ENCODE data around the gene MTHFD2. TPM values are rescaled to one million over a fixed set of nuclear protein-coding genes. Genes with fewer than 3 reads are reported as not detected.

MTHFD2 gene
- total RNA-seq, 5 donors from 2014 or later (not counting 1 experiment from before 2014, with no cell fraction given) = 26.3 to 59.3 (median 47.9) TPM

GRCh38 chr2:74221604-74222299 is 23.3 kb downstream of the MTHFD2 start:
- no peaks in the 10 kb centered on the region for H3K9me3 Mint-ChIP-seq
- no peaks in the 10 kb centered on the region for H3K27me3 Mint-ChIP-seq
- DNase-seq (no peak), ATAC-seq (replicated peaks in 1 of 4) (no peak)
- no peaks in the 10 kb centered on the region for H3K4me1 Mint-ChIP-seq
- Histone ChIP-seq H3K9me3 (no peaks in the 10 kb centered on the region), H3K27ac (ENCODE audit: low read length) (no peak overlapping the region), H3K4me1 (ENCODE audit: control insufficient read depth in 1 of 2, extremely low read depth in 1 of 2, insufficient read depth in 2 of 2, low read length in 2 of 2) (no peaks in the 10 kb centered on the region), H3K36me3 (ENCODE audit: control insufficient read depth in 2 of 2, extremely low read depth in 1 of 2, insufficient read depth in 1 of 2, low read length in 1 of 2) (peaks cover 3 to 10% of the 10 kb centered on the region in 2 donors), H3K27me3 (replicated peaks in 1 of 2; ENCODE audit: control insufficient read depth in 2 of 2, extremely low read depth in 1 of 2, insufficient read depth in 2 of 2, low read length in 1 of 2) (no peaks in the 10 kb centered on the region), H3K4me3 (ENCODE audit: control insufficient read depth in 1 of 2, extremely low read depth in 1 of 2, low read length in 1 of 2) (no peak overlapping the region)
- no peak overlapping the region for H3K4me3 Mint-ChIP-seq
- 100% methylated on average over 1 of the region's 6 CpGs for WGBS (ENCODE audit: insufficient coverage)
- ChIA-PET POLR2A (no interaction called here), CTCF (no interaction called here)
- no peak overlapping the region for H3K27ac Mint-ChIP-seq
- H3K36me3 Mint-ChIP-seq = peaks cover 14% of the 10 kb centered on the region

- Mint-ChIP-seq H3K27me3 (no peaks in the 10 kb centered on the region), H3K4me1 (no peaks in the 10 kb centered on the region), H3K4me3 (no peak overlapping the region), H3K9me3 (no peaks in the 10 kb centered on the region), H3K27ac (no peak overlapping the region), H3K36me3 (peaks cover 14% of the 10 kb centered on the region)
- Histone ChIP-seq H3K36me3 (ENCODE audit: control insufficient read depth in 2 of 2, extremely low read depth in 1 of 2, insufficient read depth in 1 of 2, low read length in 1 of 2) (peaks cover 3 to 8% of the 10 kb centered on the region in 2 donors), H3K27me3 (replicated peaks in 1 of 2; ENCODE audit: control insufficient read depth in 2 of 2, extremely low read depth in 1 of 2, insufficient read depth in 2 of 2, low read length in 1 of 2) (no peaks in the 10 kb centered on the region), H3K9me3 (no peaks in the 10 kb centered on the region), H3K4me3 (ENCODE audit: control insufficient read depth in 1 of 2, extremely low read depth in 1 of 2, low read length in 1 of 2) (no peak overlapping the region), H3K27ac (ENCODE audit: low read length) (no peak overlapping the region), H3K4me1 (ENCODE audit: control insufficient read depth in 1 of 2, extremely low read depth in 1 of 2, insufficient read depth in 2 of 2, low read length in 2 of 2) (no peaks in the 10 kb centered on the region)
- ATAC-seq (replicated peaks in 1 of 4) (no peak), DNase-seq (no peak)
- ChIA-PET POLR2A (no interaction called here), CTCF (no interaction called here)
- WGBS (ENCODE audit: insufficient coverage) = 100% methylated on average over 4 of the region's 6 CpGs
These were observed 23.9 kb downstream of the MTHFD2 start for GRCh38 chr2:74222300-74222650.

DNA sequence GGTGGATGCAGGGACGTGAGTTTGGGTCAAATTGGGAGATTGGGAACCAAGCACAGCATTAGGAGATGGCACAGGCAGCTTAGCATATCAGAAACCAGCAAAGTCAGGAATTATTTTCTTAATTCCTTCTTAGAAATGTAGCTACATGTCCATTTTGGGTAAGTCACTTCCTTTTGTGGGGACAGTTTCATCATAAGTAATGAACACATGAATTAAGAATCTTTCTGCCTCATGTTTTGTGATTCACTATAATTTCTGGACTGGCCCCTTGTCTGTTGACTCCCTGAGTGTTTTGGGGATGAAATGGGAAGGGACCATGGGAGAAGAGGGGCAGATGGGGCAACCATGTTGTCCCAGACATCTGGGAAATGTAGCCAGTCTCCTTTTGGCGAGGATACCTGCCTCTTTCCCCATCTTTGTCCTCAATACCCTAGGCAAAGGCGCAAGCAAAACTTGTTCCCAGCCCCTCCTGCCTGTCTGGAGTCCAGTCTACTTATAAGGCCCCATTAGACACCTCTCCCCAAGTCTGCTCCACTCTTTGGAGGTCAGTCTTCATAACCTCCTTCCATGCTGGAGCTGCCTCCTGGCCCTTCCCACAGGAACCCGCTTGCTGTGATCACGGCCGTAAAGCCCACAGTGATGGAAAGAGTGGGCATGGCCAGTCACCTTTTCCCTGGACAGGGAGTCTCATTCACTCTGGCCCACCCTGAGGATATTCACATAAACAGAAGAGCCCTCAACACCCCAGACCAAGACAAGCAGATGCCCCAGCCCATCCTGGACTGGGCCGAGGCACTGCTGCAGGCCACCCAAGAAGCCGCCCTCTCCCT is 25.7 kb downstream of the MTHFD2 start:
- no peaks in the 10 kb centered on the region for H3K27me3 Mint-ChIP-seq
- H3K4me1 Mint-ChIP-seq = no peaks in the 10 kb centered on the region
- no peak overlapping the region for H3K4me3 ChIP-seq (ENCODE audit: control insufficient read depth in 1 of 2, extremely low read depth in 1 of 2, low read length in 1 of 2)
- CTCF ChIA-PET = no interaction called here
- H3K4me1 ChIP-seq (ENCODE audit: control insufficient read depth in 1 of 2, extremely low read depth in 1 of 2, insufficient read depth in 2 of 2, low read length in 2 of 2) = no peaks in the 10 kb centered on the region
- H3K27me3 ChIP-seq (replicated peaks in 1 of 2; ENCODE audit: control insufficient read depth in 2 of 2, extremely low read depth in 1 of 2, insufficient read depth in 2 of 2, low read length in 1 of 2) = no peaks in the 10 kb centered on the region
- no peaks in the 10 kb centered on the region for H3K9me3 ChIP-seq
- DNase-seq (no peak), ATAC-seq (replicated peaks in 1 of 4) (no peak)
- no peak overlapping the region for H3K27ac ChIP-seq (ENCODE audit: low read length)
- WGBS (ENCODE audit: insufficient coverage) = 100% methylated on average over 4 of the region's 8 CpGs
- peaks cover 18% of the 10 kb centered on the region for H3K36me3 Mint-ChIP-seq
- H3K36me3 ChIP-seq (ENCODE audit: control insufficient read depth in 2 of 2, extremely low read depth in 1 of 2, insufficient read depth in 1 of 2, low read length in 1 of 2) = peaks cover 3 to 5% of the 10 kb centered on the region in 2 donors
- no peak overlapping the region for H3K4me3 Mint-ChIP-seq
- H3K27ac Mint-ChIP-seq = no peak overlapping the region
- no peaks in the 10 kb centered on the region for H3K9me3 Mint-ChIP-seq
- POLR2A ChIA-PET = interaction anchor here in 1 of 2 donors (0.6 kb wide), 2 partner anchors 14 to 381 kb away, joined by 3 read pairs; no protein-coding TSS in a partner anchor

GRCh38 chr2:74225698-74226459 is 27.5 kb downstream of the MTHFD2 start:
- H3K9me3 Mint-ChIP-seq = no peaks in the 10 kb centered on the region
- no peak for DNase-seq
- Histone ChIP-seq H3K27ac (ENCODE audit: low read length) (no peak overlapping the region), H3K4me3 (ENCODE audit: control insufficient read depth in 1 of 2, extremely low read depth in 1 of 2, low read length in 1 of 2) (no peak overlapping the region), H3K27me3 (replicated peaks in 1 of 2; ENCODE audit: control insufficient read depth in 2 of 2, extremely low read depth in 1 of 2, insufficient read depth in 2 of 2, low read length in 1 of 2) (no peaks in the 10 kb centered on the region), H3K36me3 (ENCODE audit: control insufficient read depth in 2 of 2, extremely low read depth in 1 of 2, insufficient read depth in 1 of 2, low read length in 1 of 2) (peaks cover 3% of the 10 kb centered on the region in 2 donors), H3K4me1 (ENCODE audit: control insufficient read depth in 1 of 2, extremely low read depth in 1 of 2, insufficient read depth in 2 of 2, low read length in 2 of 2) (no peaks in the 10 kb centered on the region), H3K9me3 (no peaks in the 10 kb centered on the region)
- POLR2A ChIA-PET = no interaction called here
- peaks cover 14% of the 10 kb centered on the region for H3K36me3 Mint-ChIP-seq
- H3K27ac Mint-ChIP-seq = no peak overlapping the region
- CTCF ChIA-PET = interaction anchor here in 1 of 2 donors (1.1 kb wide), 1 partner anchor 15 kb away, joined by 6 read pairs; no protein-coding TSS in a partner anchor
- WGBS (ENCODE audit: insufficient coverage) = no CpG with 5 or more reads among the region's 4 CpGs
- H3K4me1 Mint-ChIP-seq = no peaks in the 10 kb centered on the region
- H3K4me3 Mint-ChIP-seq = no peak overlapping the region
- ATAC-seq (replicated peaks in 1 of 4) = no peak
- H3K27me3 Mint-ChIP-seq = no peaks in the 10 kb centered on the region

- Mint-ChIP-seq H3K27ac (no peak overlapping the region), H3K36me3 (peaks cover 11% of the 10 kb centered on the region), H3K27me3 (no peaks in the 10 kb centered on the region), H3K4me1 (no peaks in the 10 kb centered on the region), H3K9me3 (no peaks in the 10 kb centered on the region), H3K4me3 (no peak overlapping the region)
- Histone ChIP-seq H3K9me3 (no peaks in the 10 kb centered on the region), H3K27me3 (replicated peaks in 1 of 2; ENCODE audit: control insufficient read depth in 2 of 2, extremely low read depth in 1 of 2, insufficient read depth in 2 of 2, low read length in 1 of 2) (peaks cover 0 to 8% of the 10 kb centered on the region in 2 experiments), H3K36me3 (ENCODE audit: control insufficient read depth in 2 of 2, extremely low read depth in 1 of 2, insufficient read depth in 1 of 2, low read length in 1 of 2) (peaks cover 0 to 3% of the 10 kb centered on the region in 2 donors), H3K4me3 (ENCODE audit: control insufficient read depth in 1 of 2, extremely low read depth in 1 of 2, low read length in 1 of 2) (no peak overlapping the region), H3K27ac (ENCODE audit: low read length) (no peak overlapping the region), H3K4me1 (ENCODE audit: control insufficient read depth in 1 of 2, extremely low read depth in 1 of 2, insufficient read depth in 2 of 2, low read length in 2 of 2) (no peaks in the 10 kb centered on the region)
- ATAC-seq (replicated peaks in 1 of 4) = no peak
- 95% methylated on average over 16 of the region's 21 CpGs for WGBS (ENCODE audit: insufficient coverage)
- CTCF ChIA-PET = interaction anchor here in 1 of 2 donors (1.1 kb wide), 1 partner anchor 16 kb away, joined by 6 read pairs; no protein-coding TSS in a partner anchor
- DNase-seq = no peak
- POLR2A ChIA-PET = no interaction called here
These were observed 28.3 kb downstream of the MTHFD2 start for GRCh38 chr2:74226648-74227213.

- Histone ChIP-seq H3K4me3 (ENCODE audit: control insufficient read depth in 1 of 2, extremely low read depth in 1 of 2, low read length in 1 of 2) (no peak overlapping the region), H3K27me3 (replicated peaks in 1 of 2; ENCODE audit: control insufficient read depth in 2 of 2, extremely low read depth in 1 of 2, insufficient read depth in 2 of 2, low read length in 1 of 2) (peaks cover 0 to 8% of the 10 kb centered on the region in 2 experiments), H3K4me1 (ENCODE audit: control insufficient read depth in 1 of 2, extremely low read depth in 1 of 2, insufficient read depth in 2 of 2, low read length in 2 of 2) (no peaks in the 10 kb centered on the region), H3K9me3 (no peaks in the 10 kb centered on the region), H3K27ac (ENCODE audit: low read length) (no peak overlapping the region), H3K36me3 (ENCODE audit: control insufficient read depth in 2 of 2, extremely low read depth in 1 of 2, insufficient read depth in 1 of 2, low read length in 1 of 2) (peaks cover 3 to 4% of the 10 kb centered on the region in 2 donors)
- H3K4me3 Mint-ChIP-seq = no peak overlapping the region
- H3K27me3 Mint-ChIP-seq = no peaks in the 10 kb centered on the region
- ChIA-PET POLR2A (no interaction called here), CTCF (no interaction called here)
- H3K36me3 Mint-ChIP-seq = peaks cover 14% of the 10 kb centered on the region
- no peak overlapping the region for H3K27ac Mint-ChIP-seq
- DNase-seq (no peak), ATAC-seq (replicated peaks in 1 of 4) (no peak)
- WGBS (ENCODE audit: insufficient coverage) = 95% methylated on average over 5 of the region's 5 CpGs
- H3K9me3 Mint-ChIP-seq = no peaks in the 10 kb centered on the region
- no peaks in the 10 kb centered on the region for H3K4me1 Mint-ChIP-seq
These were observed 29.2 kb downstream of the MTHFD2 start for GRCh38 chr2:74227646-74228045.
